ENCODE results near the gene TRMT112.

TRMT112 gene

DNA sequence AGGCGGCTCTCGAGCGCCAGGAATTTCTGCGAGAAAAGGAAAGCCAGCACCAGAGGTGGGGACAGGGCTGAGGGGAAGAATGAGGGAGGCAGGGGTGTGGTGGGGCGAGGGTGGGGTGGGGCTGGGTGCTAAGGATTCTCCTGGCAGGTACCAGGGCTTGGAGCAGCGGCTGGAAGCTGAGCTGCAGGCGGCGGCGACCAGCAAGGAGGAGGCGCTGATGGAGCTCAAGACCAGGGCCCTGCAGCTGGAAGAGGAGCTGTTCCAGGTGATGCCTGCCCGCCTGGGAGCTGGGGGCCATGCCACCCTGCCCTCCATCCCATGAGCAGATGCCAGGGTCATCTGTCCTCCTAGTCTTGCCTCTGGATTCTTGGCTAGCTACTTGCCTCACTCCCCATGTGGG, 32.0 kb upstream of the TRMT112 start:
- no peak for DNase-seq

DNA sequence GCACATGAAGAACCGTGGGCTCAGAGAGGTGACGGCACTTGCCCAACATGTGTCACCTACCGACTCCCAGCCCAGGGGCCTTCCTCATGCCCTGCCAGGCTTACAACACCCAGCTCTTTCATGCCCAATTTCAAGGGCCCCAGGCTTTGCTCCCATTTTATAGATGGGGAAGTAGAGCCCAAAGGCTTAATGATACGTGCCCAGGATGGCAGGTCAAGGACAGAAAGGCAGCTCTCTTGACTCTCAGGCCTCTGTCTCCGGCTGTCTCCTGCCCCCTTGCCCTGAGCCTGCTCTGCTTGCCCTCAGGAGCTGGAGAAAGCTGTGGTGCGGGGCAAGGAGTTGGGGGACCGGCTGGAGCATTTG, 31.6 kb upstream of the TRMT112 start:
- DNase-seq: no peak

DNA sequence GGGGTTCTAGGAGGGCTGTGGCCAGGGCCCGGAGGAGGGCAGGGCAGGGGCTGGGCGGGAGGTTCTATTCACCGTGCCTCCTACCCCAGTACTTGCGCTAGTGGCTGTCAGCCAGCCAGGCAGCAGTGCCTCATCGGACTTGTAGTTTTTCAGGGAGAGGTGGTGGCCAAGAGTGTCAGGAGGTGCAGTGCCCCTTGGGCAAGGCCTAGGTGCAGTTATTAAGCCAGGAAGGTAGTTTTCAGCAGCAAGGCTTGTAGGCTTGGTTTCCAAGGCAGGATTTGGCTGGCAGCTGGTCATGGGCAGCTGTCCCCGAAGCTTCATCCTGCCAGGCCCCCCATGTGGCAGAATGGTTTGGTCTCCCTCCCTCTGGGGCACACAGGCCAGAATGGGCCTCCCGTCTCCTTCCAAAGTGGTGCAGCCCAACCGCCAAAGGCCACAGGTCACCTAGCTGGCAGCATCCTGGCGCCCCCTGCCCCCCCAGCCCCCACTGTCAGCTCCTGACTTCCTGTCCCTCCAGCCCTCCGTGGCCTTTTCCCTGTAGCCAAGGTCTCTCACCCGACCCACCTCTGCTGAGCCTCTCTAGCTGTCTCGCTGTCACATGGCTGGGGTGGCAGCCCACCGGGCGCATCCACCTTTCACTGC, 31.1 kb upstream of the TRMT112 start:
- DNase-seq: no peak

DNA sequence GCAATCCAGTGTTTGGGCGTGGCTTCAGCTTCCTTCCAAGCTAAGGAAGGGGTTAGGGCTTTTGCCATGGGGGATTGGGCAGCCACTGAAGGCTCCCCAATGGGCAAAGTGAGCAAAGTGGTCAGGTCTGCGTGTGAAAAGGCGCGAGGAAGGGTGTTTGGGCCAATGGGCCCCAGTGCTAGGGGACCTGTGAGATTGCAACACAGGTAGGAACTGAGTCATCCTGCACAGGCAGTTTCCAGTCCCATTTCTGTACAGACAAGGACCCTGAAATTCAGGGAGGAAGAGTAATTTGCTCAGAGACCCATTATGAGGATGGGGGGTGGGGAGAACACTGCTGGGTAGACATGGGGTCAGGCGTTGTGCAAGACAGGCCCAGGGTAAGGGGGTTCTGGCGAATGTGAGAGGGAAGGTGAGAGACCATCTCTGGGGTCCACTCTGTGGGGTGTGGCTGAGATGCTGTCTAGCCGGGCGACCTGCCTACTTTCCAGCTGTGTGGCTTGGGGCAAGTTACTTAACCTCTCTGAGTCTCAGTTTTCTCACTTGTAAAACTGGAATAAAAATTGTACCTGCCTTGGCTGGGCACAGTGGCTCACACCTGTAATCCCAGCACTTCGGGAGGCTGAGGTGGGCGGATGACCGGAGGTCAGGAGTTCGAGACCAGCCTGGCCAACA, 30.0 kb upstream of the TRMT112 start:
- no peak for DNase-seq

DNA sequence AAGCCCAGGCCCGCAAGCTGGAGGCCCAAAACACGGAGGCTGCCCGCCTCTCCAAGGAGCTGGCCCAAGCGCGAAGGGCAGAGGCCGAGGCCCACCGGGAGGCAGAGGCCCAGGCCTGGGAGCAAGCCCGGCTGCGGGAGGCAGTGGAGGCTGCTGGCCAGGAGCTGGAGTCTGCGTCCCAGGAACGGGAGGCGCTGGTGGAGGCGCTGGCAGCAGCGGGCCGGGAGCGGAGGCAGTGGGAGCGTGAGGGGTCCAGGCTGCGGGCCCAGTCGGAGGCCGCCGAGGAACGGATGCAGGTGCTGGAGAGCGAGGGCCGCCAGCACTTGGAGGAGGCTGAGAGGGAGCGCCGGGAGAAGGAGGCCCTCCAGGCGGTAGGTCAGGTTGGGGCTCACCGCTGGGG, 27.4 kb upstream of the TRMT112 start:
- DNase-seq: no peak

DNA sequence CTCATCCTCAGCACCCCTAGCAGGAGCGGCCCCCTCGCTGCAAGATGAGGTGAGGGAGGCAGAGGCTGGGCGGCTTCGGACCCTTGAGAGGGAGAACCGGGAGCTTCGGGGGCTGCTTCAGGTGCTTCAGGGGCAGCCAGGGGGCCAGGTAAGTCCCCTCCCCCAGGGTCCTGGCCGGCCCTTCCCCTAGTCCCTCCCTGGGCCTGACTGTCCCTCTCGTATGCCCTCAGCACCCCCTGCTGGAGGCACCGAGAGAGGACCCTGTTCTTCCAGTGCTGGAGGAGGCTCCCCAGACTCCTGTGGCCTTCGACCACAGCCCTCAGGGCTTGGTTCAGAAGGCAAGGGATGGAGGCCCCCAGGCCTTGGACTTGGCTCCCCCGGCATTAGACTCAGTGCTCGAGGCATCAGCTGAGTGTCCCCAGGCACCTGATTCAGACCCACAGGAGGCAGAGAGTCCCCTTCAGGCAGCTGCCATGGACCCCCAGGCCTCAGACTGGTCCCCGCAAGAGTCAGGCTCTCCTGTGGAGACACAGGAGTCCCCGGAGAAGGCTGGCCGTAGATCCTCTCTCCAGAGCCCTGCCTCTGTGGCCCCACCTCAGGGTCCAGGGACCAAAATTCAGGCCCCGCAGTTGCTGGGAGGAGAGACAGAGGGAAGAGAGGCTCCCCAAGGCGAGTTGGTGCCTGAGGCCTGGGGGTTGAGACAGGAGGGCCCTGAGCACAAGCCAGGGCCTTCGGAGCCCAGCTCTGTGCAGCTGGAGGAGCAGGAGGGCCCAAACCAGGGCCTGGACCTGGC, 26.6 kb upstream of the TRMT112 start:
- DNase-seq: no peak

DNA sequence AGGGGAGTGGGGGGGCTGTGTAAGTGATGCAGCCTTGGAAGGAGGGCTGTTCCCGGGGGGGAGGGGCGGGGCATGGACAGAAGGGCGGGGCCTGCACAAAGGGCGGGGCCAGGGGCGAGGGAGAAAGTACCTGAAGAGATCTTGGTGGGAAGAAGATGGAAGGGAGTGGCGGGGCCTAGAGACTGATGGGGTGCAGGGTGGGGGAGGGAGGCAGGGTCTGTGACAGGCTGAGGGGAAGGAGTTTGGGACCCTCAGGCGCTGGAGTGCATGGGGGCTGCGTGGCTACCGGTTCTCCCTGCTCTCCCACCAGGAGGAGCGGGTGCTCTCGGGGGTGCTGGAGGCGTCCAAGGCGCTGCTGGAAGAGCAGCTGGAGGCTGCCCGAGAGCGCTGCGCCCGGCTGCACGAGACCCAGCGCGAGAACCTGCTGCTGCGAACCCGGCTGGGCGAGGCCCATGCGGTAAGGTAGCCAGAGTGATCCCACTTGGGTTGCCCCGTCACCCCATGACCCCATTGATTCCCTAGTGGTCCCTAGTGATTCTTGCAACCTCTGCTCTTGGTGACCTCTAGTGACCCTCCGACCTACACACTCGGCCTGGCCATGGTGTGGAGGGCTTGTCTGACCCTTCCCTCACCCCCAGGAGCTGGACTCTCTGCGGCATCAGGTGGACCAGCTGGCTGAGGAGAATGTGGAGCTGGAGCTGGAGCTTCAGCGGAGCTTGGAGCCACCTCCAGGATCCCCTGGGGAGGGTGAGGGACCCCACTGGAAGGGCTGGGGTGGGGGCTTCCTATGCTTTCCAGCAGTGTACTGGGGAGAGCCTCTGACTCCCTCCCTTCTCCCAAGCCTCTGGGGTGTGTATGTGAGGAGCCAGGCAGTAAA, 25.7 kb upstream of the TRMT112 start:
- no peak for DNase-seq

DNA sequence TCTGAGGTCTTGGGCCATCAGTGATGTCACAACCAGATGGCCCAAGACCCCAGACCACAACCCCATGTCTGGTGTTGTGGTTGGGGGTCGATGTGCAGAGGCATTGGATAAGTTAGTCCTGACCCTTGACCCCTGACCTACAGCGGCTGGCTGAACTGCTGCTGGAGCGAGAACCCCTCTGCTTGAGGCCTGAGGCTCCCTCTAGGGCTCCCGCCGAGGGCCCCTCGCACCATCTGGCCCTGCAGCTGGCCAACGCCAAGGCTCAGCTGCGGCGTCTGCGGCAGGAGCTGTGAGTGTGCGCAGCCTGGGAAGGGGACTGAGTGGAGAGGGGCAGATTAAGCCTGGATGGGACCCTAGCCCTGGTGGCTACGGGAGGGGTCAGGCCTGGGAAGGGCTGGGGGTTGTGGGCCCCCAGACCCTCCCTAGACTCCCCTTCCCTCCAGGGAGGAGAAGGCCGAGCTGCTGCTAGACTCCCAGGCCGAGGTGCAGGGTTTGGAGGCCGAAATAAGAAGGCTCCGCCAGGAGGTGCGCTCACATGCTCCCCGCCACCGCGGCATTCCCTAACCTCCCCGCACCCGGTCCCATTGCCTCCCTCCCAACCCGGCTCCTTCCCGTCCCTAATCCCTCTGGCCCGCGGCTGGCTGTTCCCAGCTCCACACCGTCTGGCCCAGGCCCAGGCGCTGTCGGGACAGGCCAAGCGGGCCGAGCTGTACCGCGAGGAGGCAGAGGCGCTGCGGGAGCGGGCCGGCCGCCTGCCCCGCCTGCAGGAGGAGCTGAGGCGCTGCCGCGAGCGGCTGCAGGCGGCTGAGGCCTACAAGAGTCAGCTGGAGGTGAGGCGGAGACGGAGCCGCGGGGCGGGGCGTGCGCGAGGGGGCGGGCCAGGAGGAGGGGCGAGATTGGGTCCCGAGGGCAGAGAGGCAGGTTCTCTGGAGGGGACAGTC, 24.8 kb upstream of the TRMT112 start:
- no peak for DNase-seq

DNA sequence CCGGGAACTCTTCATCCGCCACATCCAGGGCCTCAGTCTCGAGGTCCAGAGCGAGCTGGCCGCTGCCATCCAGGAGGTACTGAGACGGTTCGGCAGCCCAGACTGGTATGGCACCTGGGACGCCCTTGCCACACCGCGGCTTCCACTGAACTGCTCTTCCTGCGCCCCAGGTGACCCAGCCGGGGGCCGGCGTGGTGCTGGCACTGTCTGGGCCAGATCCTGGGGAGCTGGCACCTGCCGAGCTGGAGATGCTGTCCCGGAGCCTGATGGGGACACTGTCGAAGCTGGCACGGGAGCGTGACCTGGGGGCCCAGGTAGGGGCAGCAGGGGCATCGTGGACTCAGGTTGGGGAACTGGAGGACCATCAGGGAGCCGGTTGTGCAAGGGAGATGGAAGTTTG, 24.1 kb upstream of the TRMT112 start:
- no peak for DNase-seq

DNA sequence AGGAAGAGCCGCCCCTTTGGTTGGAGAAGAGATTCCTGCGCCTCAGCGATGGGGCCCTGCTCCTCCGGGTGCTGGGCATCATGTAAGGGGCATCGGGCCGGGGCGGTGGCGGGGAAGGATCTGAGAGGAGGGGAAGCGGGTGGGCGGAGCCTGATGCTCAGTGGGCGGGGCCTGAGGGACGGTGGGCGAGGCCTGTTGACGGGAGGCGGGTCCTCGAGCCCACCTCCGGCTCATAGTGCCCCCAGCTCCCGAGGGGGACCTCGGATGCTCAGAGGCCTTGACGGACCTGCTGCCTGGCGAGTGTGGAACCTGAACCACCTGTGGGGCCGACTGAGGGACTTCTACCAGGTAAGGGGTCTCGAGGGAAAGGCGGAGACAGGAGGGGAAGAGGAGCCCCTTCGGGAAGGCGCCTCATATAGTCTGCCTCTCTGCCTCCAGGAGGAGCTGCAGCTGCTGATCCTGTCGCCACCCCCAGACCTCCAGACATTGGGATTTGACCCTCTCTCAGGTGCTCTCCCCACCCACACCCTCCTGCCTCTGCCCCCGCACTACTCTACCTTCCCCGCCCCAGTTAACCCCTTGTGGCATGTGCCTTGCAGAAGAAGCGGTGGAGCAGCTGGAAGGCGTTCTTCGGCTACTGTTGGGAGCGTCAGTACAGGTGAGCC, 23.4 kb upstream of the TRMT112 start:
- no peak for DNase-seq

DNA sequence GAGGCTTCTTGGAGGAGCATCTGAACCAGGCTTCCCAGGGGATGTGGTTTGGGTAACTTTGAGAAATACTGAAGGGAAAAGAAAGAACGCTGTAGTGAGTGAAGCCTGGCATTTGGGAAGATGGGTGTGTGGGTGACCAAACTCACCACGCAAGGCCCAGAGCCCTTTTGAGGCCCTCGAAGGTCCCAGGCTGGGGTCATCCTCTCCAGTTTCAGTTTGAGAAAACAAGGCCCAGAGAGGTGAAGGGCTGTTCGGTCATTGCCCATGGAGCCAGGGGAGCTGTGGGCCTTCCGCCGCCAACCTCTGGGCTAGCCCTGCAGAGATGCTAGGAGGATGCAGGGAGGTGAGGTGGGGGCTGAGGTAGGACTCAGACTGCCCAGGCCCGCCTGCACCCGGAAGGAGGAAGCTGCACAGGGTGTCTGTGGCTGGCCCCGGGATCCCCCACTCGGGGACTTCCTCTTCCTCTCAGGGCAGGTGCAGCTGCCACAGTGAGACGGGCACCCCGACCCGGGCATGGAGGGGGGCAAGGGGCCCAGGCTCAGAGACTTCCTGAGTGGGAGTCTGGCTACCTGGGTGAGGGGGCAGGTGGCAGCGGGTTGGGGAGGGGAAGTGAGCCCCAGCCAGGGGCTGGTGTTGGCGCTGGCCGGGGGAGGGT, 22.5 kb upstream of the TRMT112 start, which contains the start of gene CCDC88B:
TSS of gene CCDC88B (plus strand) at position 451 of the 655 bp plus-strand sequence. CDS start at position 514, 63 bp downstream.
- no peak for DNase-seq

DNA sequence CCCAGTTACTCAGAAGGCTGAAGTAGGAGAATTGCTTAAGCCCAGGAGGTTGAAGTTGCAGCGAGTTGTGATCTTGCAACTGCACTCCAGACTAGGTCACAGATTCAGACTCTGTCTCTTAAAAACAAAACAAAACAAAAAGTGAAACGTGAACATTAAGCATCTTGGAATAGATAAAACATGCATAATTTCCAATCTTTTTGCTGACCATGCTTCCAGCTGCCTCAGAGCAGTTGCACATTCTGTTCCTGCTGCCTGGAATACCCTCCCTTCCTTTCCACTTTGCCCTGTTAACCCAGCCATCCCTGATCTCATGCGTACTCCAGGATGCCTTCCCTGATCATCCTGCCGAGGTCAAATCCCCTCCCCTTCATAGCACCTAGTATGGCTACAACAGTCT, 21.9 kb upstream of the TRMT112 start:
- DNase-seq: no peak

DNA sequence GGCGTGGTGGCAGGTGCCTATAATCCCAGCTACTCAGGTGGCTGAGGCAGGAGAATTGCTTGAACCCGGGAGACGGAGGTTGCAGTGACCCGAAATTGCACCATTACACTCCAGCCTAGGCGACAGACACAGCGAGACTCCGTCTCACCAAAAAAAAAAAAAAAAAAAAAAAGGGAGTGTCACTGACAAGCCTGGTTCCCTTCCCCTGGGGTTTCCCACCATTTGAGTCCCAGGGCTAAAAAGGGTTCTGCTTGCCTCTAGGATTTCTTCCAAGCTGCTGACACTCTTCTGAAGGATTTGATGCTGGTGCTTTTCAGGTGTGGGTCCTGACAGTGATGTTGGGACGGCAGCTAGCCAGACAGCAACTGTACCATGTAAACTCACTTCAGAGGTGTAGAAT, 21.4 kb upstream of the TRMT112 start:
- no peak for DNase-seq

DNA sequence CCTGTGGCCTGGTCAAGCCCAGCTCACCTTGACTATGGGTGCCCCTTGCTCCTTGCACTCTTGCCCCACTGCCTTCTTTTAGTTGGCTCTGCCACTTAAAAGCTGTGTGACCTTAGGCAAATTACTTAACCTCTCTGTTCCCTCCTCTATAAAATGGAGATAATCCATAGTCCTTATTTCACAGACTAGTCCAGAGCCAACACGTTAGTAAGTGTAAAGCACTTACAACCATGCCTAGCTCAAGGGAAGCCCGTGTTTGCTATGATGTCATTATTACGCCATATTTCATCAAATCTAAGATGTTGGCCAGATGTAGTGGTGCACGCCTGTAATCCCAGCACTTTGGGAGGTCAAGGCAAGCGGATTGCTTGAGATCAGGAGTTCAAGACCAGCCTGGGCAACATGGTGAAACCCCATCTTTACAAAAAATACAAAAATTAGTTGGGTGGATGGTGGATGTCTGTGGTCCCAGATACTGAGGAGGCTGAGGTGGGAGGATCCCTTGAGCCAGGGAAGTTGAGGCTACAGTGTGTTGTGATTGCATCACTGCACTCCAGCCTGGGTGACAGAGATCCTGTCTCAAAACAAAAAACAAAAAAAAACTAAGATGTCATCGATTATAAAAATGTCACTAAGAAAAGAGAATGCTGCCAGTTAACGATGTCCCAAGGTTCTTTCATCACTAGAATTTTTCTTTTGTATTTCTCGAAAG, 20.3 kb upstream of the TRMT112 start:
- DNase-seq: no peak

DNA sequence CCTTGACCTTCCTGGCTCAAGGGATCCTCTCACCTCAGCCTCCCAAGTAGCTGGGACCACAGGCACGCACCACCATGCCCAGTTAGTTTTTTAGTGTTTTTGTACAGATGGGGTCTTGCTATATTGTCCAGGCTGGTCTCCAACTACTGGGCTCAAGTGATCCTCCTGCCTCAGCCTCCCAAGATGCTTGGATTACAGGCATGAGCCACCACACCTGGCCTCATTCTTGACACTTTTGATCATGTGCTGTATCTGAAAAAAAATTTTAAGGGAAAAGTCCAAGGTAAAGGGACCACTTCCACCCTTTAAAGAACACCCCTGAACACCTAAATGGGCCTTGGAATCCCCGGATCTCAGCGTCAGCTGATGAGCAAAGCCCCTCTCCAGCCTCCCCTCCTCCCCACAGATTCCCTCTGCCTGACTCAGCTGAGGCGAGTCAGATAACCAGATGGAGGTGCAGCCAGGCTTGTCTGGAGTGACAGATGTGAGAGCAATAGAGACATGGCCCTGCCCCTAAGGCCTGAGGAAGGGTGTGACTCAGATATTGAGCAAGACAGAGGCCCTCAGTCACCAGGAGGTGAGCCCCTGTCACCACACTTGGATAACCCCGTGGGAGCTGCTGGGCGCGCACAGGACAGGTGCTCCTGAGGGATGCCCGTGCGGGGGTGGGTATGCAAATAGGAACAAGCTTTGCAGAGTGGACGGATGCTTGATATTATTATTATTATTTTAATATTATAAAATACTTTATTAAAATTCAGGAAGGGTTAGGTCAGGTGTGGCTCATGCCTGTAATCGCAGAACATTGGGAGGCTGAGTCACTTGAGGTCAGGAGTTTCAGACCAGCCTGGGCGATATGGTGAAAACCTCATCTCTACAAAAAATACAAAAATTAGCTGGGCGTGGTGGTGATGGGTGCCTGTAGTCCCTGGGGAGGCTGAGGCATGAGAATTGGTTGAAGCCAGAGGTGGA, 17.7 kb upstream of the TRMT112 start:
- DNase-seq: peak in 1 of 2 experiments; percentile 35

DNA sequence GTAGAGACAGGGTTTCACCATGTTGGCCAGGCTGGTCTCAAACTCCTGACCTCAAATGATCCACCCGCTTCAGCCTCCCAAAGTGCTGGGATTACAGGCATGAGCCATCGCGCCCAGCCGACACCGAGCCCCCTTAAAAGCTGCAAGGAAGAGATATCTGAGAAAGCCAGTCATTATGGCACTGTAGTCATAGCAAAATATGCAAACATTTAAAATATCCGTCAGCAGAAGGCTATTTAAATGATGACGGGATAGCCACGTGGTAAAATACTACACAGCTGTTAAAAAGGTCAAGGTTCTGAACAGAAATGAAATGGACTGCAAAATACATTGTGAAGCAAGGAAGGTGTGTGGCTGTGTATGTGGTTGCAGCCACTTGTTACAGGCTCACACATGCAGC, 16.2 kb upstream of the TRMT112 start:
- DNase-seq: no peak

DNA sequence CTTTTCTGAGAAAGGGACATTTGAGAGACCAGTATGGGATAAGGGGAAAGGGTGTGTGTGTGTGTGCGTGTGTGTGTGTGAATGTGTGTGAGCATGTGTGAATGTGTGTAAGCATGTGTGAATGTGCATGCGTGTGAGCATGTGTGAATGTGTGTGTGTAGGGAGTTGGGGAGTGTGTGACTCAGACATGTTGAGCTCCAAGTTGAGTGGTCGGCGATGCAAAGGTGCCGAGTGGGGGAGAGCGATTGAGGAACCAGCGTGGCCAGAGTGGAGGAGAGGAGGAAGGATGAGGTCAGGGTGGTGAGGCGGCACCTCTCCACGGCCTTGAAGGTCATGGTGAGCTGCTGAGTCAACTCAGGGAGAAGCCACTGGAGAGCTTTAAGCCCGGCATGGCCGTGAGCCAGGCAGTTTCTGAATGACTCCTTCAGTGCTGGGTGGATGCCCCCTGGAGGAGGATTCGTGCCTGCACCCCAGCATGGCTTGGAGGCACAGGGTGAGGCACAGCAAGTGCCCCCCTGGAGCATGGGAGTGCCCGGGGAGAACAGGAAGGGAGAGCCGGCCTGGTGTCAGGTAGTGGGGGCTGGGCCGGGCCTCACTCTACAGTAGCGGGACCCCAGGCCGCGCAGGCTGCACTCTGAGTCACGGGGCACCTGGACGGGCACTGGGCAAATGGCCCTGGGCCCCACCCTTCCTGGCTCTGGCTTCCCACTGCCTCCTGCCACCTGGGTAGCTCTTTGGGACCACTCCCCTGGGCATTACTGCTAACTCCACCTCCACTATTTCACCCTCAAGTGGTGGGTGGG, 14.4 kb upstream of the TRMT112 start:
- no peak for DNase-seq

DNA sequence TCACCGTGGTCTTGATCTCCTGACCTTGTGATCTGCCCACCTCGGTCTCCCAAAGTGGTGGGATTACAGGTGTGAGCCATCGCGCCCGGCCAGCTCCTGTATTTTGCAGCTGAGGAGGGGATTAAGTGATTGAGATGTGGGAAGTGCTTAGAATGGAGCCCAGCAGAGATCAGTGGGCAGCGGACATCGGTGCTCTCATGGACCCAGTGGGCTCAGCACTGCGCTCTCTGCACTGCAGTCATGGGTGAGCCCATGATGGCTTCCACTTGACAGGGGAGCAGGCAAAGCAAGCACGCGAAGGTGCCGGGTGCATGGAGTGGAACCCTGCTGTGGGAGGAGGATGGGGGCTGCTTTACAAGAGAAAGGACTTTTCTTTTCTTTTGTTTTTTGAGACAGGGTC, 13.5 kb upstream of the TRMT112 start:
- no peak for DNase-seq
